GM20000 (cell line): ENCODE results near the gene FOXF2.
A peak's percentile ranks its signal among the peaks of the same experiment; 100 is the strongest.

Experiments
- DNase-seq: peaks from one replicate; pipeline ENCODE4 v3.0.0; 2012; ENCODE audit warnings: low spot score
- CTCF ChIP-seq: IDR thresholded peaks from 2 replicates; pipeline ENCODE4 v1.5.1; 2012; ENCODE audit warnings: mild to moderate bottlenecking, control low read depth; ENCODE audit errors: extremely low read depth, missing control alignments

FOXF2 gene

GRCh38 chr6:1422290-1422689 lies 32.9 kb downstream of the FOXF2 start:
- no peak for TF ChIP-seq CTCF
- no peak for DNase-seq

GRCh38 chr6:1423578-1423977 lies 34.2 kb downstream of the FOXF2 start:
- DNase-seq = no peak
- TF ChIP-seq CTCF = no peak

GRCh38 chr6:1424306-1424927 lies 35.0 kb downstream of the FOXF2 start:
- peak; percentile 45 for TF ChIP-seq CTCF
- peak; percentile 63 for DNase-seq

- no peak for DNase-seq
- TF ChIP-seq CTCF = no peak
These were observed 37.0 kb downstream of the FOXF2 start for GRCh38 chr6:1426416-1426815.

- TF ChIP-seq CTCF = no peak
- no peak for DNase-seq
These were observed 46.4 kb downstream of the FOXF2 start for GRCh38 chr6:1435806-1436205.

GRCh38 chr6:1436334-1437306 lies 47.2 kb downstream of the FOXF2 start:
- peak; percentile 54 for TF ChIP-seq CTCF
- DNase-seq = peak; percentile 82
